PC-9 (cell line): ENCODE data around the gene SPRY4. TPM values are rescaled to one million over a fixed set of nuclear protein-coding genes. Genes with fewer than 3 reads are reported as not detected.

Experiments used
- BruUV-seq: library from RNA; stranded (reverse); fragments of 400-500 nt; replicated peaks from 2 replicates; lab custom pipeline; 2021; lab: Mats Ljungman, UMichigan
- CTCF ChIA-PET: fragments of 300-600 bp; sonication (Branson Sonifier 250); formaldehyde crosslinking; loops from one replicate; lab custom pipeline; 2022; ENCODE audit warnings: antibody characterized with exemption; lab: Charles Lee
- POLR2A ChIA-PET: fragments of 300-600 bp; sonication (Branson Sonifier 250); formaldehyde crosslinking; loops from one replicate; lab custom pipeline; 2022; ENCODE audit warnings: antibody characterized with exemption; ENCODE audit not compliant: unreplicated experiment; lab: Charles Lee
- DNase-seq, 2 experiments: peaks; one replicate each; pipeline versions ENCODE4 v3.0.0 to v3.0.0-alpha.2; 2015 to 2022; ENCODE audit warnings: mixed read lengths in 1 of 2
- H2AFZ ChIP-seq: fragments of 200-600 bp; sonication (generic); 2 replicates; pipeline ENCODE4 v1.8.1; 2017; ENCODE audit warnings: antibody characterized with exemption
- H3F3A ChIP-seq: fragments of 200-600 bp; sonication (generic); 2 replicates; pipeline ENCODE4 v1.8.1; 2017; ENCODE audit warnings: antibody characterized with exemption, mild to moderate bottlenecking, low read depth; ENCODE audit not compliant: insufficient read depth
- H3K27ac ChIP-seq: fragments of 200-600 bp; sonication (generic); 2 replicates; pipeline ENCODE4 v1.6.1; 2016; ENCODE audit warnings: mixed run types
- H3K27me3 ChIP-seq: fragments of 200-600 bp; sonication (generic); 2 replicates; pipeline ENCODE4 v1.6.1; 2016; ENCODE audit warnings: low read depth, mixed run types; ENCODE audit not compliant: insufficient read depth
- H3K36me3 ChIP-seq: fragments of 200-600 bp; sonication (generic); 2 replicates; pipeline ENCODE4 v1.6.1; 2016; ENCODE audit warnings: low read depth, mixed run types
- H3K4me1 ChIP-seq: fragments of 200-600 bp; sonication (generic); replicated peaks from 2 replicates; pipeline ENCODE4 v1.6.1; 2016; ENCODE audit warnings: mixed run types; ENCODE audit not compliant: insufficient read depth
- H3K4me2 ChIP-seq: fragments of 200-600 bp; sonication (generic); 2 replicates; pipeline ENCODE4 v1.6.1; 2017; ENCODE audit warnings: mixed run types
- H3K4me3 ChIP-seq: fragments of 200-600 bp; sonication (generic); 2 replicates; pipeline ENCODE4 v1.6.1; 2016; ENCODE audit warnings: mixed run types
- H3K79me2 ChIP-seq: fragments of 200-600 bp; sonication (generic); 2 replicates; pipeline ENCODE4 v1.6.1; 2017; ENCODE audit warnings: low read depth, mixed run types
- H3K9me2 ChIP-seq: fragments of 200-600 bp; sonication (generic); 2 replicates; pipeline ENCODE4 v1.8.1; 2017; ENCODE audit warnings: mild to moderate bottlenecking; ENCODE audit not compliant: insufficient read depth
- H3K9me3 ChIP-seq: fragments of 200-600 bp; sonication (generic); 2 replicates; pipeline ENCODE4 v1.8.1; 2016; ENCODE audit warnings: low read depth; ENCODE audit not compliant: insufficient read depth
- H4K20me1 ChIP-seq: fragments of 200-600 bp; sonication (generic); 2 replicates; pipeline ENCODE4 v1.8.1; 2017; ENCODE audit not compliant: insufficient read depth
- EZH2 ChIP-seq: fragments of 200-600 bp; sonication (generic); IDR thresholded peaks from 2 replicates; pipeline ENCODE4 v1.8.0; 2017; ENCODE audit warnings: antibody characterized with exemption, low read depth
- intact Hi-C: fragments of 100-400 bp; cut with micrococcal nuclease; formaldehyde crosslinking; loops from one replicate; pipeline ENCODE4 v1.10.0; 2022; ENCODE audit not compliant: unreplicated experiment
- total RNA-seq: library from RNA; stranded (reverse); gene quantifications from 2 replicates; pipeline ENCODE4 v1.2.3, GENCODE V29; 2021
- TF ChIP-seq, protein P1 (sequence below): fragments of 200-600 bp; sonication (generic); conservative IDR thresholded peaks from 2 replicates; pipeline ENCODE4 v1.6.1; 2017; ENCODE audit warnings: mixed run types, antibody characterized with exemption, mild to moderate bottlenecking, moderate library complexity

SPRY4 gene
- total RNA-seq, 1 experiment from 2014 or later = 11.0 TPM

DNA sequence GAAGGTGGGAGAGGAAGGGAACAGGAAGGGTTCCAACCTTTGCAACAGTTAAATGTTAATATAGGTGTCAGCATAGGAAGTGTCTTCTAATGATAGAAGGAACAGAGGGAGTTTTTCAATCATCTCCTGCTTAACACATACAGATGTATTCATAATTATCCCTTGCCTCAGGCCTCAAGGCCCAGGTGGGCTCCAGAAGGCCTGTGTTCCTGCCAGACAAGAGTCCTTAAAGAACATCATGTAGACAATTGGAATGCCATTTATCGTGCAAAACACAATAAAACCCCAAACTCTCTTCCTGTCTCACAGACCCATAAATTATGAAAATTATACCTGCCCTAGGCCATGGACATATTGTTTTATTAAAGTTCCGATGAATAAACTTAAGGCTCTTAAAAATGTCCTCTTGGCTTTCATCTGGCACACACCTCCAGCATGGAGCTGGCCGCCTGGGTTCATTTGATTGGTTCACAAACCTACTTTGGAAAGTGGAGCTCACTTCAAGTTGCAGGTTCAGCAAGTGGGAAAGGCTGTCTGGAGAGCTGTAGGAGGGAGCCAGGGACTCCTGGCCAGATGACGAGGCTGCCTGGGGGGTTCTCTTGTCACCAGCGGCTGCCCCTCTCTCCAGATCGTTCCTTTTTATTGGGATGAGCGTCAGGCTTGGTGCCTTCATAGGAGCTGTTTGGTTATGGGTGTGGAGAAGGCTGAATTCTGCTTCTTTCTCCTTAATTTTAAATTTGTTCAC, 17.5 kb downstream of the SPRY4 start:
- Histone ChIP-seq H3K79me2 (peaks cover 24% of the 10 kb centered on the region), H3K4me3 (no peak overlapping the region)
- CTCF ChIA-PET = interaction anchor here (0.6 kb wide), 1 partner anchor 57 kb away, joined by 5 read pairs; no protein-coding TSS in a partner anchor

DNA sequence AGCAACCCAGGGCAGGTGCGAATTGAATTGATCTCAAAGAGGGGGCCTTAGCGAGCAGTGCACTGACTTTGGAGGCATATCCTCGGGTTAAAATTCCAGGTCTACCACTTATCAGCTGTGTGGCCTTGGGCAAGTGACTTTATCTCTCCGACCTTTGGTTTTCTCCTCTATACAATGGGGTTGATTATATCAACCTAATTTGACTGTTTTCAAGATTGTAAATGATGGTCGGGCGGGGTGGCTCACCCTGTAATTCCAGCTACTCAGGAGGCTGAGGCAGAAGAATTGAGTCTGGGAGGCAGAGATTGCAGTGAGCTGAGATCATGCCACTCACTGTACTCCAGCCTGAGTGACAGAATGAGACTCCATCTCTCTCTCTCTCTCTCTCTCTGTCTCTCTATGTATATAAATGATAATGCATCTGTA, 18.7 kb downstream of the SPRY4 start:
- ChIA-PET POLR2A (no interaction called here), CTCF (interaction anchor here (0.6 to 0.7 kb wide), 3 partner anchors 12 to 297 kb away, joined by 3 to 11 read pairs (median 4); no protein-coding TSS in a partner anchor)
- BruUV-seq = no TSS peak
- intact Hi-C loops = no loop called here
- Histone ChIP-seq H3K4me2 (no peak overlapping the region), H3K79me2 (peaks cover 11% of the 10 kb centered on the region; the same call in 1 of the 2 replicates), H3K4me3 (no peak overlapping the region), H3K27ac (no peak overlapping the region), H2AFZ (no peak overlapping the region), H3K9me2 (no peaks in the 10 kb centered on the region), H3K9me3 (no peaks in the 10 kb centered on the region), H3K36me3 (peaks cover 24% of the 10 kb centered on the region; the same call in 1 of the 2 replicates), H4K20me1 (peaks cover 15% of the 10 kb centered on the region; the same call in 1 of the 2 replicates), H3F3A (peaks cover 53% of the 10 kb centered on the region), H3K4me1 (no peaks in the 10 kb centered on the region), H3K27me3 (no peaks in the 10 kb centered on the region)
- no peak for TF ChIP-seq EZH2
- TF ChIP-seq, protein P1, sequence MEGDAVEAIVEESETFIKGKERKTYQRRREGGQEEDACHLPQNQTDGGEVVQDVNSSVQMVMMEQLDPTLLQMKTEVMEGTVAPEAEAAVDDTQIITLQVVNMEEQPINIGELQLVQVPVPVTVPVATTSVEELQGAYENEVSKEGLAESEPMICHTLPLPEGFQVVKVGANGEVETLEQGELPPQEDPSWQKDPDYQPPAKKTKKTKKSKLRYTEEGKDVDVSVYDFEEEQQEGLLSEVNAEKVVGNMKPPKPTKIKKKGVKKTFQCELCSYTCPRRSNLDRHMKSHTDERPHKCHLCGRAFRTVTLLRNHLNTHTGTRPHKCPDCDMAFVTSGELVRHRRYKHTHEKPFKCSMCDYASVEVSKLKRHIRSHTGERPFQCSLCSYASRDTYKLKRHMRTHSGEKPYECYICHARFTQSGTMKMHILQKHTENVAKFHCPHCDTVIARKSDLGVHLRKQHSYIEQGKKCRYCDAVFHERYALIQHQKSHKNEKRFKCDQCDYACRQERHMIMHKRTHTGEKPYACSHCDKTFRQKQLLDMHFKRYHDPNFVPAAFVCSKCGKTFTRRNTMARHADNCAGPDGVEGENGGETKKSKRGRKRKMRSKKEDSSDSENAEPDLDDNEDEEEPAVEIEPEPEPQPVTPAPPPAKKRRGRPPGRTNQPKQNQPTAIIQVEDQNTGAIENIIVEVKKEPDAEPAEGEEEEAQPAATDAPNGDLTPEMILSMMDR = no peak
- DNase-seq = no peak

More for the DNA sequence above, 17.5 kb downstream of the SPRY4 start:
- H3K4me1 ChIP-seq = no peaks in the 10 kb centered on the region
- no peaks in the 10 kb centered on the region for H3K27me3 ChIP-seq
- H3K9me3 ChIP-seq = no peaks in the 10 kb centered on the region
- DNase-seq = no peak
- peaks cover 27% of the 10 kb centered on the region; the same call in 1 of the 2 replicates for H4K20me1 ChIP-seq
- peaks cover 63% of the 10 kb centered on the region for H3F3A ChIP-seq
- no peaks in the 10 kb centered on the region for H3K9me2 ChIP-seq
- intact Hi-C loops = no loop called here
- H3K27ac ChIP-seq = peak overlapping the region; percentile 12; the same call in 1 of the 2 replicates
- BruUV-seq = no TSS peak
- TF ChIP-seq EZH2 = no peak
- TF ChIP-seq, protein P1 = no peak
- POLR2A ChIA-PET = no interaction called here
- H3K36me3 ChIP-seq = peaks cover 31% of the 10 kb centered on the region
- no peak overlapping the region for H3K4me2 ChIP-seq
- H2AFZ ChIP-seq = no peak overlapping the region

DNA sequence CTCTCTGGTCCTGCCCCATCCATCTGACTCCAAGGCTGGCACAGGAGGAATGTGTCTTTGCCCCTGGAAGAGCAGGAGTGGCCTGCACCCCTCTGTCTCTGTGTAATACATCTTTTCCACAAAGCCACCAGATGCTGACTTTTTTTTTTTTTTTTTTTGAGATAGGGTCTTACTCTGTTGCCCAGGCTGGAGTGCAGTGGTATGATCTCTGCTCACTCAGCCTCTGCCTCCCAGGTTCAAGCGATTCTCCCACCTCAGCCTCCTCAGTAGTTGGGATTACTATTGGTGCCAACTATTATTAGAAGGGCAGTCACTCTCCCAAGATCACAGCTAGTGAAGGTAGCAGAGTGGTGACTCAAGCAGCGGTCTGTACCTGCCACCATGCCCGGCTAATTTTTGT, 19.6 kb downstream of the SPRY4 start:
- Histone ChIP-seq H3K27me3 (no peaks in the 10 kb centered on the region), H3K4me1 (no peaks in the 10 kb centered on the region), H3K79me2 (0 out of 2 replicates have a peak, but pooled peaks cover 5% of the 10 kb centered on the region), H3K27ac (no peak overlapping the region), H3K4me3 (no peak overlapping the region), H3K9me3 (no peaks in the 10 kb centered on the region), H4K20me1 (peaks cover 9% of the 10 kb centered on the region; the same call in 1 of the 2 replicates), H2AFZ (no peak overlapping the region), H3K9me2 (no peaks in the 10 kb centered on the region), H3K4me2 (no peak overlapping the region), H3K36me3 (peaks cover 18% of the 10 kb centered on the region; the same call in 1 of the 2 replicates), H3F3A (peaks cover 46% of the 10 kb centered on the region)
- POLR2A ChIA-PET = no interaction called here
- BruUV-seq = no TSS peak
- CTCF ChIA-PET = no interaction called here
- intact Hi-C loops = no loop called here
- TF ChIP-seq EZH2 = no peak
- TF ChIP-seq, protein P1 = no peak
- no peak for DNase-seq
